IgD-negative memory B cell (primary cell): ENCODE results near the gene TBC1D22A. TPM values are rescaled to one million over a fixed set of nuclear protein-coding genes. Genes with fewer than 3 reads are reported as not detected.

Experiments
- H3K27ac Mint-ChIP-seq, 3 donors: one replicate each; pipeline ENCODE4 v1.8.0; 2020 to 2022; ENCODE audit warnings: mild to moderate bottlenecking in 3 of 3, mixed read lengths in 3 of 3, moderate library complexity in 1 of 3
- H3K27me3 Mint-ChIP-seq: one replicate; pipeline ENCODE4 v1.8.0; 2021; ENCODE audit warnings: mixed read lengths
- H3K36me3 Mint-ChIP-seq: one replicate; pipeline ENCODE4 v1.8.0; 2020; ENCODE audit warnings: mild to moderate bottlenecking, mixed read lengths
- H3K4me1 Mint-ChIP-seq, 3 donors: one replicate each; pipeline ENCODE4 v1.8.0; 2020 to 2022; ENCODE audit warnings: mixed read lengths in 3 of 3, mild to moderate bottlenecking in 1 of 3
- H3K4me3 Mint-ChIP-seq, 4 donors: one replicate each; pipeline ENCODE4 v1.8.0; 2020 to 2022; ENCODE audit warnings: mild to moderate bottlenecking in 4 of 4, mixed read lengths in 4 of 4, moderate library complexity in 3 of 4
- H3K9me3 Mint-ChIP-seq, 3 donors: one replicate each; pipeline ENCODE4 v1.8.0; 2020 to 2021; ENCODE audit warnings: mixed read lengths in 3 of 3, mild to moderate bottlenecking in 1 of 3
- polyA plus RNA-seq: library from polyadenylated mRNA; unstranded; fragments of 300-500 nt; fragmentation: Illumina TruSeq; gene quantifications from one replicate; pipeline ENCODE4 v1.2.3, GENCODE V29; 2021

Gene TBC1D22A
- polyA plus RNA-seq, 1 donor from 2014 or later: 64.3 TPM

DNA sequence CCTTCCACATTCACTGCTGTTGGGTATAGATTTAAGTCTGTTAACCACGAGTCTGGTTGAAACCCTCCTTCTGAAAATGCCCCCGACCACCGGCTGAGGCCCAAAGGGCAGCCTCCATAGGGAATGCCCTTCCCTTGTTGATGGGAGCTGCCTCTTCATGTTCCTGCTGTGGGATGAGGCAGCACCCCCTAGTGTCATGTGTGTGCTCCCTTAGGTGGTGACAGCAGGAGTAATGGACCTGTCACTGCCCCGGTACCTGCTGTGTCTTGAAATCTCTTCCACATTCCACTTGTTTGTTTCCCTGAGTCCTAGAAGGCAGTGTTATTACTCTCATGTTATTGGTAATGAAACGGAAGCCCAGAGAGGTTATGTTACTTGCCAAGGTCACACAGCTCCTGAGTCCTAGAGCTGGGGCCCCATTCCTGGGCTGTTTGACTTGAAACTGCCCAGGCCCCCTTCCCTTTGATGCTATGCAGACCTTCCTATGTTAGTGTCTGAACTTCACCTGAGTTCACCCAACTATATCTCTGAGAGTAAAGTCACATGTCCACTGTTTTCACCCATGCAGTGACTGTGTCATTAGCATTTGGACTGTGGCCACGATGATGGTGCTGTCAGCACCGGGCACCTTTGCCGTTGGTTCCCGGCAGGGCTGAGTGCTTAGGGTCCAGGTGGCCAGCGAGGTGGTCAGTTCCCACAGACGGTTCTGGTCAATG is 234.3 kb downstream of the TBC1D22A start:
- no peaks in the 10 kb centered on the region for H3K27me3 Mint-ChIP-seq
- no peak overlapping the region for H3K4me3 Mint-ChIP-seq

DNA sequence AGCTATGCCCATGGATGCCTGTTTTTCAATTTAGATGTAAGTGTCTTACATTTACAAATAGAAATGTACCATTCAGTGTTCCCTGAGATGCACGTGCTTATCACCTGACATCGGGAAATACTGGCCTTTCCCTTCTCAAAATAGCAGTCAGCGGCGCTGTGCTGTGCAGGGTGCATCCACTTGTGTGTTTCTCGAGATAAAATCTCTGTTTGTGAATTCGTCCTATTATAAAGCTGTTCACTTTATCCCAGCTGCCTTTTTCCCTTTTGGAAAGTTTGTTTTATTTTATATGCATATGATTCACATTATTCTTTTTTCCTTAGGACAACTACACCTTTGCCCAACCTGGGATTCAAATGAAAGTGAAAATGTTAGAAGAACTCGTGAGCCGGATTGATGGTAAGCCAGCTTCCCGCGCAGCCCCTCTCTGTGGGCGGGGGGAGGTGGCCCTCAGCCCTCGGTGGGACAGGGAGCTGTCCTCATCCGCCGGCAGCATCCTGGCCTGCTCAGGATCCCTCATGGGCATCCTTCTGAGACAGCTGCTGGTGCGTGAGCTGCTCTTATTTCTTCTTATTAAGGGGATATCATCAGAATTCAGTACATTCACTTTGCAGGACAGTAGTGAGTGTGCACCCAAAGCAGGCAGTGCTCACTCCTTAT is 235.0 kb downstream of the TBC1D22A start:
- Mint-ChIP-seq H3K27ac (no peak overlapping the region), H3K4me3 (no peak overlapping the region), H3K9me3 (no peaks in the 10 kb centered on the region), H3K4me1 (peaks cover 12 to 16% (median 14%) of the 10 kb centered on the region in 3 donors), H3K27me3 (no peaks in the 10 kb centered on the region), H3K36me3 (peaks cover 4% of the 10 kb centered on the region)

More for the DNA sequence above, 234.3 kb downstream of the TBC1D22A start:
- H3K4me1 Mint-ChIP-seq: peaks cover 12 to 16% (median 14%) of the 10 kb centered on the region in 3 donors
- H3K27ac Mint-ChIP-seq: no peak overlapping the region
- no peaks in the 10 kb centered on the region for H3K9me3 Mint-ChIP-seq
- H3K36me3 Mint-ChIP-seq: peaks cover 4% of the 10 kb centered on the region

- Mint-ChIP-seq H3K27me3 (no peaks in the 10 kb centered on the region), H3K4me1 (peaks cover 12 to 16% (median 14%) of the 10 kb centered on the region in 3 donors), H3K4me3 (peak overlapping the region in 1 of 4 donors; percentile 17), H3K27ac (no peak overlapping the region), H3K36me3 (peaks cover 4% of the 10 kb centered on the region), H3K9me3 (no peaks in the 10 kb centered on the region)
Measured at GRCh38 chr22:46998331-46998730, 235.9 kb downstream of the TBC1D22A start.

GRCh38 chr22:47000256-47000655 is 237.8 kb downstream of the TBC1D22A start:
- Mint-ChIP-seq H3K36me3 (peaks cover under 1% of the 10 kb centered on the region), H3K27ac (peak overlapping the region; percentile 63 to 68 (median 65)), H3K4me1 (peaks cover 12 to 16% (median 14%) of the 10 kb centered on the region in 3 donors), H3K4me3 (peak overlapping the region in 2 of 4 donors; percentile 75 to 83), H3K27me3 (no peaks in the 10 kb centered on the region), H3K9me3 (no peaks in the 10 kb centered on the region)

- Mint-ChIP-seq H3K4me3 (no peak overlapping the region), H3K4me1 (peaks cover 12 to 16% (median 14%) of the 10 kb centered on the region in 3 donors), H3K27me3 (no peaks in the 10 kb centered on the region), H3K36me3 (no peaks in the 10 kb centered on the region), H3K27ac (peak overlapping the region in 1 of 3 donors; percentile 68), H3K9me3 (no peaks in the 10 kb centered on the region)
Measured at GRCh38 chr22:47000888-47001287, 238.4 kb downstream of the TBC1D22A start.

- H3K27me3 Mint-ChIP-seq: no peaks in the 10 kb centered on the region
- H3K27ac Mint-ChIP-seq: no peak overlapping the region
Measured at GRCh38 chr22:47001288-47001687, 238.8 kb downstream of the TBC1D22A start.

GRCh38 chr22:47002692-47003091 is 240.2 kb downstream of the TBC1D22A start:
- H3K4me3 Mint-ChIP-seq: no peak overlapping the region
- no peaks in the 10 kb centered on the region for H3K9me3 Mint-ChIP-seq
- H3K4me1 Mint-ChIP-seq: peaks cover 12 to 14% (median 12%) of the 10 kb centered on the region in 3 donors
- H3K36me3 Mint-ChIP-seq: no peaks in the 10 kb centered on the region
- H3K27me3 Mint-ChIP-seq: no peaks in the 10 kb centered on the region
- no peak overlapping the region for H3K27ac Mint-ChIP-seq

More at GRCh38 chr22:47001288-47001687, 238.8 kb downstream of the TBC1D22A start:
- Mint-ChIP-seq H3K4me1 (peaks cover 12 to 16% (median 14%) of the 10 kb centered on the region in 3 donors), H3K9me3 (no peaks in the 10 kb centered on the region), H3K4me3 (no peak overlapping the region), H3K36me3 (no peaks in the 10 kb centered on the region)

GRCh38 chr22:47005506-47006408 is 243.3 kb downstream of the TBC1D22A start:
- Mint-ChIP-seq H3K36me3 (no peaks in the 10 kb centered on the region), H3K9me3 (no peaks in the 10 kb centered on the region), H3K4me3 (no peak overlapping the region), H3K4me1 (peaks cover 0 to 4% (median 1%) of the 10 kb centered on the region in 3 donors), H3K27me3 (no peaks in the 10 kb centered on the region), H3K27ac (no peak overlapping the region)

DNA sequence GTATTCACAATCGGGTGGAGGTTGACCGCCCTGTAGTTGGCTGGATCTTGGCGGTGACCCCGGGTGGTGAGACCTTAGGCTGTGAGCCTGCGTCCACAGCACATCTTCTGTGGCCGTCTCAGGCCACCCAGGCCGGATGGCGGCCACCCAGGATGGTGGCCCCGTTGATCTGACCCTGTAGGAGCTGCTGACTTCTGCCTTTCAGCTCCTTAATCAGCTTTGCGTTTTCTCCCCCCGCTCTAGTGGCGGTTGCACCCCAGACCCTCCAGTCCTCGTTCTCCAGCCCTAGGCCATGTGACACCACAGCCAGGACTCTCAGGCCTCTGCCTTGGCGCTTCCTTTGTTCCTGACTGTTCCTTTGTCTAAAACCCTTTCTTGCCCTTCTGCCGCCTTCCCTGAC is 244.0 kb downstream of the TBC1D22A start:
- Mint-ChIP-seq H3K9me3 (no peaks in the 10 kb centered on the region), H3K36me3 (no peaks in the 10 kb centered on the region), H3K27ac (no peak overlapping the region), H3K4me1 (peaks cover 0 to 3% (median 2%) of the 10 kb centered on the region in 3 donors), H3K27me3 (no peaks in the 10 kb centered on the region), H3K4me3 (no peak overlapping the region)

GRCh38 chr22:47006869-47007268 is 244.4 kb downstream of the TBC1D22A start:
- peak overlapping the region in 1 of 3 donors; percentile 16 for H3K27ac Mint-ChIP-seq
- no peak overlapping the region for H3K4me3 Mint-ChIP-seq
- no peaks in the 10 kb centered on the region for H3K27me3 Mint-ChIP-seq
- H3K4me1 Mint-ChIP-seq: peaks cover 0 to 3% (median 3%) of the 10 kb centered on the region in 3 donors
- no peaks in the 10 kb centered on the region for H3K9me3 Mint-ChIP-seq
- H3K36me3 Mint-ChIP-seq: no peaks in the 10 kb centered on the region

- Mint-ChIP-seq H3K27me3 (no peaks in the 10 kb centered on the region), H3K27ac (no peak overlapping the region), H3K36me3 (no peaks in the 10 kb centered on the region), H3K4me3 (no peak overlapping the region), H3K9me3 (no peaks in the 10 kb centered on the region), H3K4me1 (peaks cover 2 to 6% (median 5%) of the 10 kb centered on the region in 3 donors)
Measured at GRCh38 chr22:47007496-47007895, 245.0 kb downstream of the TBC1D22A start.

- H3K4me1 Mint-ChIP-seq: peaks cover 7 to 9% (median 7%) of the 10 kb centered on the region in 3 donors
- H3K9me3 Mint-ChIP-seq: no peaks in the 10 kb centered on the region
- no peaks in the 10 kb centered on the region for H3K27me3 Mint-ChIP-seq
- H3K36me3 Mint-ChIP-seq: no peaks in the 10 kb centered on the region
- no peak overlapping the region for H3K27ac Mint-ChIP-seq
- no peak overlapping the region for H3K4me3 Mint-ChIP-seq
Measured at GRCh38 chr22:47008208-47008885, 245.9 kb downstream of the TBC1D22A start.

GRCh38 chr22:47009304-47010101 is 247.1 kb downstream of the TBC1D22A start:
- no peak overlapping the region for H3K27ac Mint-ChIP-seq
- no peaks in the 10 kb centered on the region for H3K36me3 Mint-ChIP-seq
- H3K27me3 Mint-ChIP-seq: no peaks in the 10 kb centered on the region
- H3K4me1 Mint-ChIP-seq: peaks cover 7 to 9% (median 8%) of the 10 kb centered on the region in 3 donors
- H3K9me3 Mint-ChIP-seq: no peaks in the 10 kb centered on the region
- H3K4me3 Mint-ChIP-seq: no peak overlapping the region

DNA sequence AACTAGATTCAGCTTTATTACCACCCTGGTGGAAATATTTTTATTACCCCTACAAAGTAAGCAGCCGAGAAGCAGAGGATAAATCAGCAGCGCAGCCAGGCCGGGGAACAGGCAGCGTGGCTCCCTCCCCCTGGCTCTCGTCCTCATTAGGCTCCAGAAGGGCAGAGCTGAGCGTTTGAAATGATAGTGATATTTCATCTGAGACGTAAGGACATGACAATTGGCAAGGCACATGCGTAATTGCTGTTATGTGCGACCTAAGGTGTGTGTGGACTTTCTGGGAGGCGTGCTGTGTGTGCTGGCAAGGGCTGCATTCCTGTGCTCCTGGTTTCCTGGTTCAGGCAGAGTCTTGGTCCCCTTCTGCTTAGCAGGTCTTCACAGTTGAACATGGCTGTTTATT is 247.8 kb downstream of the TBC1D22A start:
- no peak overlapping the region for H3K4me3 Mint-ChIP-seq
- no peaks in the 10 kb centered on the region for H3K9me3 Mint-ChIP-seq
- H3K27me3 Mint-ChIP-seq: no peaks in the 10 kb centered on the region
- peaks cover 7 to 9% (median 8%) of the 10 kb centered on the region in 3 donors for H3K4me1 Mint-ChIP-seq
- H3K27ac Mint-ChIP-seq: no peak overlapping the region
- no peaks in the 10 kb centered on the region for H3K36me3 Mint-ChIP-seq
